NCI-H345 treated with DMSO at 0.1 percent for 48 hours (cell line): Measurements from ENCODE around the gene KCNK1.

Source experiments
- DNase-seq: peaks from one replicate; lab custom pipeline; 2025; ENCODE audit not compliant: unreplicated experiment; lab: John Stamatoyannopoulos, UW

The KCNK1 gene

DNA sequence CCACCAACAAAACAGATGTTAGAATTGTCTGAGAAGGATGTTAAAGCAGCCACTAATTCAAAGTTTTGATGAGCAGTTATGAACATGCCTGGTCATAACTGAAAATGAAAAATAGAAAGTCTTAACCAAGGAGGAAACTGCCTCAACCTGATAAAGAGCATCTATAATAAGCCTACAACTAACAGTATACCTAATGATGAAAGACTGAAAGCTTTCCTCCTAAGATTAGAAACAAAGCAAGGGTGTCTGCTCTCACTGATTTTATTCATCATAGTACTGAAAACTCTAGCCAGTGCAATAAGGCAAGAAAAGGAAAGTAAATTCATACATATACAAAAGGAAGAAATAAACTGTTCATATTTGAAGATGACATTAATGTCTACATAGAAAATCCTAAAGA, 82.0 kb downstream of the KCNK1 start:
- no peak for DNase-seq

DNA sequence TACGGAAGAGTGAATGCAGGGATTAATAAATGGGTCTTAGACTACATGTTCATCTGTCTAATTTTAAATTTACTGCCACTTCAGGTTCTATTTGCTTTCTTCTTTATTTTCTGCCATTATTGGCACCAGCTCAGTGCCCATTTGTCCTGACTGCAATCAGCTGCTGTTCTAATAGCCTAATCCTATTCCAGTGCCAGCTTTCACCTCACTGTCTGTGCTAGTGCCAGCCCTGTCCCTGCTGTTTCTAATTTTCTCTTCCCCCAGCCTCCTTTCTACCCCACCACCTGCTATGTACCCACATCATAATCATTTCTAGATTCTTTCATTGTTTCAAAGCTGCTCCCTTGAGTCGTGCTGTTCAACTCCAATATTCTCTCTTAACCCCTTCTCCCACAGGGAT, 86.4 kb downstream of the KCNK1 start:
- DNase-seq, result no peak

DNA sequence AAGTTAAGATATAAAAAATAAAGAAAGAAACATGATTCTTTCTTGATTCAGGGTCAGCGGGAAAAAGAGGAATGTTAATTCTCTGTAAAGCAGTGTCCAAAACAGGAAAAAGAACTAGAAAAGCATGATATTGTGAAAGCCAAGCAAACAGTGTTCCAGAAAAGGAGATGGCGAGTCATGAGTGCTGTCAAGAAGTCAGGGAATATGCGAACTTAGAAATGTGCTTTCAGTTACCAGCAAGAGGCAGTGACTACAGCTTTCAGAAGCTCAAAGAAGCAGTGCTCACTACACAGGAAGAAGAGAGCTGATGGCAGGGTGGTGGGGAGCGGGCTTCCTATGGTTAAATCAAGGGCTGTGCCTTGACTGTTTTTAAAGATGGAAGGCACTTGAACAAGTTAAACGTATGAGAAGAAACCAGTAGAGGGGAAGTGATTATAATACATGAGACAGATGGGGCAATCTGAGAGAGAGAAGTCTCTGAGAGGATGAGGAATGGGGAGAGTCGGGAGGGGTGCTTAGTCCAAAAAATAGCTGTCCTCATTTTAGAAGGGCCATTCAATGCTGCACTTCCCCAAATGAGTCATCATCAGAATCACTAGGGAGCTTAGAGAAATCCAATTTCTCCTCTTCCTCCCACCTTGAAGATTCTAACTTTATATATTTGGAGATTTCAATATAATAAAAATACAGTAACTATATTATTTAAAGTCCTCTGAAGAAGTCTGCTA, 90.4 kb downstream of the KCNK1 start:
- DNase-seq, result no peak

DNA sequence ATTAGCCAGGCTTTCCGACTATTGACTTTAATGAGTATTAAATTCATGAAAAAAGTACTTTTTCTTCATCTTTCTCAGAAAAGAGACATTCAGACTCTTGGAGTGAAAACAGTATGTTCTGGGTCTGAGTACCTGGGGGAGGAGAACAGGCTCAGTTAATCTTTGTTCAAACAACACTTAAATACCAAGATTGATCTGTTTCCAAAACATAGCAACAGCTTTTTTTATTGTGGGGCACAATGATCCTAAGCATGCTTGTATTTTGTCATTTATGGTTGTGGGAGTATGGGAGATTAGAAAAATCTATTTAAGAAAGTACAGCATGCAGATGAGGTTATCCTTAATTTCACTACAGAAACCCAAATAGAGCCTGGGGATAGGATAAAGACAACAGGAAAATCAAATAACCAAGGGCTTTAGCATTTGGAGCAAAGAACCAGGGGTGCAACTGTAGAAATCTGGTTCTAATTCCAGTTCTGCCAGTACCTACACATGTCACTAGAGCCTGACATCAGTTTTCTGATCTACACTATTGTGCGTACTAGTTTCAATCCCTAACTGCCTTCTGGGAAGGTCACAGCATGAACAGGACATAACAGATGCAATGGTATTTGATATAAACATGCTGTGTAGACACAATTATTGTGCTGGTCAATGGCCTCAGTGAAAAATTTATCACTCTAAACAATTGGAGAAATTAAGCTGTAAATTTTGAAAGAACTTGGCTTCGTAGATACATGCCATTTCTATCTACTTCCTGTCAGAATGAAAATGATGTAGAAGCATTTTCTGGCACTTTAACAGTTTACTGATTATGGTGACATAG, 91.2 kb downstream of the KCNK1 start:
- DNase-seq, result no peak

DNA sequence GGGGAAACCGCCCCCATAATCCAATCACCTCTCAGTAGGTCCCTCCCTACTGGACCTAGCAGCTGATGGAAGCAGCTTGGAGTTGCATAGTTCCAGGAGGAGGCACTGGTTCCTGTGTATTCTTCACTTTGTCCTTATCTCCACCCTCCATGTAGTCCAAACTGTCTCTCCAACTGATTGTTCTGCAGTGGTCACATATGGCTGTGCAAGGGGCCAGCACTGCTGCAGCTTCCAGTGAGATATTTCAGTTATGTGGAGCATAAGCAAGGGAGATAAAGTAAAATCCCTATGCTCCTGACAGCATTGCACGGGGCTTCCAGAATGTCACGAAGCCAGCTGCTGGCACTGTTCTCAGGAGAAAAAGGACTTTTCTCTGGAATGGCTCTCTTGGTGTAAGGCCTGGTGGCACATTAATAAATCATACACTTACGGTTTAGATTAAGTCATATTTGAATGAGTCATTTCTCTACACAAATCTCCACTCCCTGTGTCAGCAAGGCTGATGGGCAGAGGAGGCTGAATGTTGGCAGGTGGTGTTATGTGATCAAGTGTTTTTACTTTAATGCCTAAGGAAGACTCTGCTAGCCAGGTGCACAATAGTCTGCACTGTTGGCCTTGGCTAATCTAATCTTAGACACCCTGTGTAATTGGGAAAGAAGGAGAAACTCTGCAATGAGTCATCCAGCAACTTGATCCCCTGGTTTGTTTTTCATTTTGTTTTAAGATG, 93.4 kb downstream of the KCNK1 start:
- DNase-seq, result no peak

DNA sequence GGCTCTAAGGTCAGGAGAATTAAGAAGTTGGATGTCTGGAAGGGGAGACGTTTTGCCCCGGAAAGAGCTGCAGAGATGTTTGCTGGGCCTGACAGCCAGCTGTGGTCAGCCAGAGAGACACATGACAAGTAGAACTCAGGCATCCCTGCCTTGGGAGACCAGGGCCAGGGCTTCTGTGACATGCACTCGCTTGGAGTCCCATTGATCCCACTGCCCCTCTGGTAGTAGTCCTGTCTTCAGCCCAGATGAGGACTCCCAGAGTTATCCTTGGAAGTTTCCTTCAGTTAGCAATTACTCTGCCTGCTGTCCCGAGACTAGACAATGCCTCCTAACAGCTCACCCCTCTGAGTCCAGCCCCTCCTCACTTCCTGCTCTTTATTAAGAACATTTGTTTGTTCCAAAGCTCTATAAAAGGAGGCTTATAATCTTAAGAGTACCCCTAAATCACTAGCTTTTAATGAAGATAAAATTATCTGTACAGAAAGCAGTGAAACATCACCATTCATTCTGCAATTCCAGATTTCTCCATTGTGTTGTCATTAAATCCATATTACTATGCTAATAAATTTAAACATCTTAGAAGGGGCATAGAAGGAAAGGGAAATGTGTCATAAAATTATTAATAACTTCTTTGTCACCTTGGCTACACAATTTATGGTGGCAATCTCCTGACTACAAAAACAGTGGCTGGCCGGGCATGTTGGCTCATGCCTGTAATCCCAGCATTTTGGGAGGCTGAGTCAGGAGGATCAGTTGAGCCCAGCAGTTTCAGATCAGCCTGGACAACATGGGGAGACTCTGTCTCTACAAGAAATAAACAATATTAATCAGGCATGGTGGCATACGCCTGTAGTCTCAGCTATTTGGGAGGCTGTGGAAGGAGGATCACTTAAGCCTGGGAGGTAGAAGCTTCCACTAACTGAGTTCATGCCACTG, 94.2 kb downstream of the KCNK1 start:
- no peak for DNase-seq

DNA sequence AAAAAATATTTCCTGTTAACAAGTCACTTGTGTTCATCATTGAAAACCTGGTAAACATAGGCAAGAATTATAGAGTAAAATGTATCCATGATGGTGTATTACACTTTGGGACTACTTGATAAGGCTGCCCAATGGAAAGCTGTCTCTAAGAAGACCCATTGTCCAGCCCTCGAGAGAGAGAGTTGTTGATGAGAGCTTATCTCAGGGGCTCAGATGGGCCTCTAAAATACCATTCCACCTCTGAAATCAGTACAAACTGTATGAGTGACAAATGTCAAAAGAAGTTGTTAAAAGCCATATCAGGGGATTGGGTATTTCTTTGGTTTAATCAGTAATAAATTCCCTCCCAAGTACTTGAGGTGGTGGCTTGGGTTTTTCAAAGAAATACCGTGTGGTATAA, 96.1 kb downstream of the KCNK1 start:
- no peak for DNase-seq

DNA sequence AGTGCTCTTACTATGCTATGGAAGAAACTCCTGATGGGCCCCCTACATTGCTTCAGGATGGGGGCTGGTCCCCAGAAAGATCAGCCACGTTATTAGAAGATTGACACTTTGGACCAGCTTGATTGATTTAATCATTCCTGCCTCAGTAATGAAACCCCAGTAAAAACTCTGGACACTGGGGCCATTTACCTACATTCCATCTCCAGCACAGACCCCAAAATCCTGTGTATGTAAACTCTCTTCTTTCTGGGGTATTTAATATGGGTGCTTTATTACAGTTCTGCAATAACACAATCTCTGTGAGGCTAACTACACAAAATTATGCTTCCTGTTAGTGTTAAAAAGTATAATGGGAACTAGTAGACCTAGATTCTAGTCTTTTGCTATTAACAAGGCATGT, 96.6 kb downstream of the KCNK1 start:
- DNase-seq, result no peak

DNA sequence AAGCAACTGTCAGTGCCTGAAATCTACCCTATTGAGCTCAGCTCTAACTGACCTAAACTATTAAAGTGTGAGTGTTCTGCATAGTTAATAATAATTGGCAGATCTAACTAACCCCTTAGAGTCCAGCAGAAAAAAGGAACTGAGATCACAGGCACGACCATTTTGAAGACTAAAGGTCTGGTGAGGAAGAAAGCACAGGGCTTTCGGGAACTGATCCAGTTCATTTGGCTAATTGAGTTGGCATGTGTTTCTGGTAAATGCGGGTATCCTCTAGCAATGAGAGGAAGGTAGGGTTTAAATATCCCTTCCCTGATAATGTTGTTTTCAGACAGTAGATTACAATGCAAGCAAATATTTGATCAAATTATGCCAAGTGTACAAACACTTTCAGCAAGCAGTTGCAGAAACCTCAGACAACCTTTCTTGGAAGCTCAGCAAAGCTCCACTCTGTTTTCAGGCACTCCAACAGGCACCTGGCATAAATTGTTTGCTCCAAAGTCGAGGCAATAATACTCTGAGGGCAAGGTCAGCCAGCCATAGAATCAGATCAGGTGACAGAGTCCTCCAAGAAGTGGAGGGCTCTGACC, 100.8 kb downstream of the KCNK1 start:
- DNase-seq, result no peak

DNA sequence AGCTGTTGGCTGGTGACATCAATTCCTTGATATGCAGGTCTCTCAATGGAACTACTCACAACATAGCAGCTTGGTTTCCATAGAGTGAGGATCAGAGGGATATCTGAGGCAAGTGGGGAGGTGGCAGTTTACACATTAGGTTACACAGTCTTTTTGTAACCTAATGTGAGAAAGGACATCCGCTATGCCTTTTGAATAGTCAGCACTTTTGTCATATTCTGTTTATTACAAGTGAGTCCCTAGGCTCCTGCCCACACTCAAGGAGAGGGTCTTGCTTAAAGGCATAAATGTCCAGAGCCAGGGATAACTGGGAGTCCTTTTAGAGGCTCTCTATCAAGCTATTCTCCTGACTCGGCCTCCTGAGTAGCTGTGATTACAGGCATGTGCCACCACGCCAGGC, 104.2 kb downstream of the KCNK1 start:
- DNase-seq, result no peak

DNA sequence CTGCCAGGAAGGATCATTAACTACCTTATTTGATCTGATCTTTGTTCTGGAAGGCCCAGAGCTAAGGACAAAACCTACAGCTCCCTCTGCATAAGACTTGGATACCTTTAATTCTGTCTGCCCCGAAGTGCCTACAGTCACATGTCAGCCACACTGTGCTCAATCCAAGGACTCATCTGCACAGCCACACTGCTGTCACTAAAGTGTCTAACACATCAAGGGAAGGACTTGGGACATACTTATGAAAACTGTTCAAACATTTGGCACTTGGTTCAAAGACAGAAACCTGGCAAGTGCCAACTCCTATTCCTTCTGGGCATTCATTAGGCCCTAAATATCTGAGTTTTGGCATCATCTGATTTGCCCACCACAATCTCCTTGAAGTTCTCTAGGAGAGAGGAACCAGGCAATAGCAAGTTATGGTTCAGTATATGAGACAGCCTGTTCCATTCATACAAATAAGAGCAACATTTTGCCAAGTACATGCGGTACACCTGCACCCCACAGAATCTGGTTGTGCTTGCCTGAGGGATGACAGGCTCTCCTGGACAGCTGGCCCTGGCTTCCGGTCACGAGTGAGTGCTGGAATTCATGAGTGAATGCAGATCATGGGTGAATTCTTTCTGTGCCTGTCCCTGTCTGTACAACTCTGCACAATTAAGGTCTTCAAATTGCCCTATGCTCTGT, 105.9 kb downstream of the KCNK1 start:
- no peak for DNase-seq

DNA sequence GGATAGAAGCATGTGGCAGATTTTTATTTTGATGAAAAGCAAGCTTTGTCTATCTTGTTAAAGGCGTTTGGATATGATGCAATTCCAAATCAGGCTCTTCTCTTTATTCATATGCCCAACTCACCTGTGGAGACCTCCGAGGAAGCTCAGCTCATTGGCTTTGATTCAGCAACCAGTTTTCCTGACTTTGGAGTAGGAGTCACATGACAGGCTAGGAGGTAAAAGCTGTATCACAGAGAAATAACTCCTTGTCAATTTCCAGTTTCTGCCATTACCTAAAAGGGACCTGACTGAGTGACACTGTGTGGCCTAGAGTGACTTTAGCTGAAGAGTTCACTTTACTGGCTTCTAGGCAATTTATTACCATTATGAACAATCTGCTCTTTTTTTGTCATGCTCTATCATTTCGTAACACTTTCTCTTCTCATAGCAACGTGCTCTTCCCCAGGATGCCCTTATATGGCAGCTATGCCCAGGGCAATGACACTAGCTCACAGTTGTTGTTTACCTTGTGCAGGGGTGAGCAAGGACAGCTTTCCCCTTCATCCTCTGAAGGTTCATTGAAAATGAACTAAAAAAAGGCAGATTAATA, 107.2 kb downstream of the KCNK1 start:
- DNase-seq, result no peak
